CD4-positive, alpha-beta T cell treated with Interleukin-4 for 1 hour (primary cell): ENCODE results near the gene AGPAT1.

ENCODE experiments used
- DNase-seq, 2 donors: peaks; one replicate each; pipeline ENCODE4 v3.0.0-alpha.2; 2020 to 2022

The AGPAT1 gene

GRCh38 chr6:32167761-32168262 is 8.1 kb downstream of the AGPAT1 start:
- DNase-seq, result no peak

- no peak for DNase-seq
Measured at GRCh38 chr6:32167154-32167760, 8.6 kb downstream of the AGPAT1 start.

- DNase-seq, result no peak
Measured at GRCh38 chr6:32166411-32167061, 9.3 kb downstream of the AGPAT1 start.

- DNase-seq, result no peak
Measured at GRCh38 chr6:32164295-32164694, 11.6 kb downstream of the AGPAT1 start, which contains the start of gene EGFL8. TSS of gene EGFL8 (plus strand) at chr6:32164595. CDS start at chr6:32166166, 1,571 bp downstream.

GRCh38 chr6:32163559-32164258 is 12.2 kb downstream of the AGPAT1 start:
- DNase-seq, result no peak

- DNase-seq, result no peak
Measured at GRCh38 chr6:32158052-32158451, 17.8 kb downstream of the AGPAT1 start.

GRCh38 chr6:32156891-32157290 is 19.0 kb downstream of the AGPAT1 start:
- no peak for DNase-seq

- DNase-seq, result peak; percentile 77 to 78
Measured at GRCh38 chr6:32154514-32155161, 21.2 kb downstream of the AGPAT1 start.

GRCh38 chr6:32153564-32154513 is 22.0 kb downstream of the AGPAT1 start, which contains the start of gene PPT2:
TSS of gene PPT2 (plus strand) at chr6:32154141. CDS start at chr6:32154595, 454 bp downstream.
- DNase-seq, result peak; percentile 81 to 84

GRCh38 chr6:32152769-32153563 is 22.9 kb downstream of the AGPAT1 start:
- no peak for DNase-seq

GRCh38 chr6:32151863-32152768 is 23.8 kb downstream of the AGPAT1 start, which contains the start of gene PRRT1:
TSS of gene PRRT1 (minus strand) at chr6:32151939. CDS start at chr6:32151827, 112 bp downstream.
- no peak for DNase-seq

GRCh38 chr6:32151181-32151862 is 24.6 kb downstream of the AGPAT1 start:
- no peak for DNase-seq

- DNase-seq, result no peak
Measured at GRCh38 chr6:32149932-32150870, 25.7 kb downstream of the AGPAT1 start.

GRCh38 chr6:32149092-32149755 is 26.7 kb downstream of the AGPAT1 start:
- DNase-seq, result no peak

- peak; percentile 78 to 80 for DNase-seq
Measured at GRCh38 chr6:32148289-32149091, 27.4 kb downstream of the AGPAT1 start.

- DNase-seq, result no peak
Measured at GRCh38 chr6:32147401-32148132, 28.3 kb downstream of the AGPAT1 start.
